ENCODE results near the gene UBTF.
"Not testable (repeated sequence)": the region's sequence is repeated elsewhere in the genome, so short reads cannot be mapped to it uniquely, and the experiment has no call there.

The UBTF gene

GRCh38 chr17:44254361-44255095 is 35.1 kb upstream of the UBTF start:
- Mint-ChIP-seq H3K36me3 (no peaks in the 10 kb centered on the region), H3K4me1 (peaks cover 4% of the 10 kb centered on the region), H3K27ac (no peak overlapping the region), H3K27me3 (peaks cover 6% of the 10 kb centered on the region), H3K4me3 (no peak overlapping the region), H3K9me3 (no peaks in the 10 kb centered on the region)
- no peak for ATAC-seq (ENCODE audit: low read depth)
- DNase-seq (ENCODE audit: low spot score in 2 of 2) = no peak

GRCh38 chr17:44253006-44253405 is 33.5 kb upstream of the UBTF start:
- no peak for ATAC-seq (ENCODE audit: low read depth)
- no peak overlapping the region for H3K27ac Mint-ChIP-seq
- DNase-seq (ENCODE audit: low spot score in 2 of 2) = no peak
- H3K36me3 Mint-ChIP-seq = no peaks in the 10 kb centered on the region
- peaks cover 6% of the 10 kb centered on the region for H3K27me3 Mint-ChIP-seq
- no peaks in the 10 kb centered on the region for H3K9me3 Mint-ChIP-seq
- H3K4me3 Mint-ChIP-seq = no peak overlapping the region
- peaks cover 7% of the 10 kb centered on the region for H3K4me1 Mint-ChIP-seq

GRCh38 chr17:44251062-44251461 is 31.6 kb upstream of the UBTF start:
- ATAC-seq (ENCODE audit: low read depth) = no peak
- Mint-ChIP-seq H3K4me3 (no peak overlapping the region), H3K36me3 (no peaks in the 10 kb centered on the region), H3K27ac (no peak overlapping the region), H3K27me3 (peaks cover 5% of the 10 kb centered on the region), H3K4me1 (peaks cover 20% of the 10 kb centered on the region), H3K9me3 (no peaks in the 10 kb centered on the region)
- DNase-seq (ENCODE audit: low spot score in 2 of 2) = no peak

DNA sequence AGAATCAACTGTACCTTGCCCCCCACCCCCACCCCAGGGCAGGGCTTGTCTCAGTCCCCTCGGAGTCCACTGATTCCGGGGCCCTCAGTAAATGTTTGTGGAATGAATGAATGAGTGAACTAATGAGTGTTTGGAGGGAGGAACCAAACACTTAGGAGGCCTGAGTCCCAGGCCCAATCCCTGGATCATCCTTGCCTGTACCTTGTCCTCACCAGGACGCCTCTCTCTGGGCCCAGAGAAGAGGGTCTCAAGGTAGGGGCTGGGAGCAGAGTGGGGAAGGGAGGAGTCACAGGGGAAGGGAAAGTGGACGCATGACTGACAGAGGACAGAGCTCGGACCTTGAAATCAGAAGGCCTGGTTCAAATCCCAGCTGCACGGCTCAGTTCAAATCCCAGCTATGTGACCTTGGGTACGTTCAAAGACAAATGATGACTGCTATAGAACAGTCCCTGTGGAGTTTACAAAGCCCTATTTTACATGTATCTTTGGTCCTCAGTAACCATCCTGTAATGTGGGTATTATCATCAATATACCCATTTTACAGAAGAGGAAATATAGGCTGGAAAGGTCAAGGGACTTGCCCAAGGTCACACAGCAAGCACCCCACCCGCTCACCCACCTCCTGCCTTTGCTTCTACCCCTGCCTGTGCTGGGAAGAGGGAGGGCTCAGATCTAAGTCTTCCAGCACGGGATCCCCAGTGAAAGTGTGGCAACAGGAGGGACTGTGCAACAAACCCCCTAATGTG is 30.2 kb upstream of the UBTF start:
- no peaks in the 10 kb centered on the region for H3K9me3 Mint-ChIP-seq
- no peaks in the 10 kb centered on the region for H3K27me3 Mint-ChIP-seq
- H3K27ac Mint-ChIP-seq = no peak overlapping the region
- ATAC-seq (ENCODE audit: low read depth) = no peak
- peaks cover 21% of the 10 kb centered on the region for H3K4me1 Mint-ChIP-seq
- no peak for DNase-seq (ENCODE audit: low spot score in 2 of 2)
- no peaks in the 10 kb centered on the region for H3K36me3 Mint-ChIP-seq
- H3K4me3 Mint-ChIP-seq = no peak overlapping the region

- H3K4me3 Mint-ChIP-seq = no peak overlapping the region
- peaks cover under 1% of the 10 kb centered on the region for H3K27me3 Mint-ChIP-seq
- no peak for ATAC-seq (ENCODE audit: low read depth)
- peaks cover 25% of the 10 kb centered on the region for H3K4me1 Mint-ChIP-seq
- no peaks in the 10 kb centered on the region for H3K36me3 Mint-ChIP-seq
- H3K27ac Mint-ChIP-seq = peak overlapping the region; percentile 14
- DNase-seq (ENCODE audit: low spot score in 2 of 2) = no peak
- H3K9me3 Mint-ChIP-seq = peaks cover 2% of the 10 kb centered on the region
Observed at GRCh38 chr17:44247876-44248736, 28.6 kb upstream of the UBTF start.

DNA sequence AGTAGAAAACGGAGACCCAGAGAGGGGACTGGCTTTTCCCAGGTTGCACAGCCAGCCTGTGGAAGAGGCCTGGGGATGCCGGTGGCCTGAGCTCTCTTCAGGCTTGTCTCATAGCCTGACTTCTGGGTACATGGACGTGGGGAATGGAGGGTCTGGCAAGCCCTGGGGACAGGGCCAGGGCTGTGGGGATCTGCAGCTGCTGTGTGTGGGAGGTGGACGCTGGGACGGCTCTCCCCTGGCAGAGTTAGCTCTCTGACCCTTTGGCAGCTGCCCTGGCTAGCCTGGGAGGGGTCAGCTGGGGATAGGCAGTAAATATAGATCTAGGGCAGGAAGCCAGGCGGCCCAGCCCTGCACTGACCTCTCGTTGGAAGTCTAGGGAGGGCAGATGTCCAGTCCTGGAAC is 28.0 kb upstream of the UBTF start:
- H3K27me3 Mint-ChIP-seq = peaks cover 2% of the 10 kb centered on the region
- no peak overlapping the region for H3K4me3 Mint-ChIP-seq
- no peak for ATAC-seq (ENCODE audit: low read depth)
- H3K27ac Mint-ChIP-seq = peak overlapping the region; percentile 87
- H3K9me3 Mint-ChIP-seq = peaks cover 3% of the 10 kb centered on the region
- H3K36me3 Mint-ChIP-seq = no peaks in the 10 kb centered on the region
- DNase-seq (ENCODE audit: low spot score in 2 of 2) = no peak
- H3K4me1 Mint-ChIP-seq = peaks cover 26% of the 10 kb centered on the region

DNA sequence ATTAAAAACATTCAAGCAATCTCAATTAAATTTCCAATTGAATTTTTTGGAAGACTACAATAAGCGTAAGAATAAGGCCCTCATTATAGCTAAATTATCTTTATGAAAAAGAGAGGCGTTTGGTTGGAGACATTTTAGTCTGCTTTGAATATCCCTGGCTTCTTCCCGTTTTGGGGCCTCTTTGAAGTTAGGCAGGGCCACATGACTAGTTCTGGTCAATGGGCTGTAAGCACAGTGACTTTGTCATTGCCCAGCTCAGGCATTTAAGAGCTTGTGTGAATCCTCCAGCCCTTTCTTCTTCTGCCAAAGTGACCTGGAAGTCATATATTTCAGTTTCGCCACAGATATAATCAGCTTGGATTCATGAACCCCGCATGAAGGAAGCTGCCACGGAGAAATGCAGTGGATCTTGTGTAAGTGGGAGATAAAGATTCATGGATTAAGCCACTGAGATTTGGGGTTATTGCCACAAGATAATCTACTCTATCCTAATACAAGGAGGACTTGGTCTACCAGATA is 21.7 kb upstream of the UBTF start:
- Mint-ChIP-seq H3K4me1 (peaks cover 11% of the 10 kb centered on the region), H3K27ac (no peak overlapping the region), H3K4me3 (no peak overlapping the region), H3K9me3 (peaks cover 3% of the 10 kb centered on the region), H3K27me3 (peaks cover 2% of the 10 kb centered on the region), H3K36me3 (no peaks in the 10 kb centered on the region)
- DNase-seq (ENCODE audit: low spot score in 2 of 2) = no peak
- peak; percentile 52 for ATAC-seq (ENCODE audit: low read depth)

DNA sequence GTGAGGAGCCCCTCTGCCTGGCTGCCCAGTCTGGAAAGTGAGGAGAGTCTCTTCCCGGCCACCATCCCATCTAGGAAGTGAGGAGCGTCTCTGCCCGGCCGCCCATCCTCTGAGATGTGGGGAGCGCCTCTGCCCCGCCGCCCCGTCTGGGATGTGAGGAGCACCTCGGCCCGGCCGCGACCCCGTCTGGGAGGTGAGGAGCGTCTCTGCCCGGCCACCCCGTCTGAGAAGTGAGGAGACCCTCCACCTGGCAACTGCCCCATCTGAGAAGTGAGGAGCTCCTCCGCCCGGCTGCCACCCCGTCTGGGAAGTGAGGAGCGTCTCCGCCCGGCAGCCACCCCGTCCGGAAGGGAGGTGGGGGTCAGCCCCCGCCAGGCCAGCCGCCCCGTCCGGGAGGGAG is 18.4 kb upstream of the UBTF start:
- not testable (repeated sequence) for ATAC-seq (ENCODE audit: low read depth); H3K36me3 Mint-ChIP-seq; H3K4me3 Mint-ChIP-seq; H3K27ac Mint-ChIP-seq; H3K27me3 Mint-ChIP-seq; DNase-seq (ENCODE audit: low spot score in 2 of 2); H3K4me1 Mint-ChIP-seq; H3K9me3 Mint-ChIP-seq

GRCh38 chr17:44236444-44236991 is 17.0 kb upstream of the UBTF start:
- H3K27me3 Mint-ChIP-seq = peaks cover 4% of the 10 kb centered on the region
- DNase-seq (ENCODE audit: low spot score in 2 of 2) (no peak), ATAC-seq (ENCODE audit: low read depth) (no peak)
- H3K9me3 Mint-ChIP-seq = no peaks in the 10 kb centered on the region
- H3K4me1 Mint-ChIP-seq = no peaks in the 10 kb centered on the region
- H3K4me3 Mint-ChIP-seq = no peak overlapping the region
- H3K36me3 Mint-ChIP-seq = no peaks in the 10 kb centered on the region
- H3K27ac Mint-ChIP-seq = no peak overlapping the region

DNA sequence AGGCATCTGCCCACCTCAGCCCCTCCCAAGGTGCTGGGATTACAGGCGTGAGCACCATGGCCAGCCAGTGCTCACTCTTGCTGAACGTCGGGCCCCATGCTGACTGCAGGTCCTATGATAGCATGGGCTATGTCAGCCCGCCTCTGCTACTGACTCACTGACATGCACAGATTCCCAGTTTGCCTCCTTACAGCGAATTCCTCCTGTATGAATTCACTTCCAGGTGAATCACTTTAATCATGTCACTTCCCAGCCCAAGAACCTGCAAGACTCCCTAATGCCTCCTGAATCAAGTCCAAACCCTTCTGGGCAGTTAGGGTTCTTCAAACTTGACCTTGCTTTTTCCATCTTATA is 16.1 kb upstream of the UBTF start:
- Mint-ChIP-seq H3K9me3 (no peaks in the 10 kb centered on the region), H3K4me3 (no peak overlapping the region), H3K27me3 (peaks cover 4% of the 10 kb centered on the region), H3K4me1 (no peaks in the 10 kb centered on the region), H3K27ac (no peak overlapping the region), H3K36me3 (no peaks in the 10 kb centered on the region)
- DNase-seq (ENCODE audit: low spot score in 2 of 2) = no peak
- no peak for ATAC-seq (ENCODE audit: low read depth)

GRCh38 chr17:44233582-44233981 is 14.1 kb upstream of the UBTF start:
- DNase-seq (ENCODE audit: low spot score in 2 of 2) = no peak
- H3K9me3 Mint-ChIP-seq = no peaks in the 10 kb centered on the region
- H3K27me3 Mint-ChIP-seq = peaks cover 4% of the 10 kb centered on the region
- no peaks in the 10 kb centered on the region for H3K36me3 Mint-ChIP-seq
- H3K27ac Mint-ChIP-seq = no peak overlapping the region
- H3K4me3 Mint-ChIP-seq = no peak overlapping the region
- H3K4me1 Mint-ChIP-seq = no peaks in the 10 kb centered on the region
- no peak for ATAC-seq (ENCODE audit: low read depth)

DNA sequence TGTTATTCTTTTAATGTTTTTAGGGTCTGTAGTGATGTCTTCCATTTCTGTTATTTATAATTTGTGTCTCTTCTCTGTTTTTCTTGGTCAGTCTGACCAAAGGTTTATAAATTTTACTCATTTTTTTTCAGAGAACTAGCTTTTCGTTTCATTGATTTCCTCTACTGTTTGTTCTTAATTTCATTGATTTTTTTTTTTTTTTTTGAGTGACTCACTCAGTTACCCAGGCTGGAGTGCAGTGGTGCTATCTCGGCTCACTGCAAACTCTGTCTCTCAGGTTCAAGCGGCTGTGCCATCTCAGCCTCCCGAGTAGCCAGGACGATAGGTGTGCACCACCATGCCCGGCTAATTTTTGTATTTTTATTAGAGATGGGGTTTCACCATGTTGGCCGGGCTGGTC is 12.6 kb upstream of the UBTF start:
- no peak for ATAC-seq (ENCODE audit: low read depth)

DNA sequence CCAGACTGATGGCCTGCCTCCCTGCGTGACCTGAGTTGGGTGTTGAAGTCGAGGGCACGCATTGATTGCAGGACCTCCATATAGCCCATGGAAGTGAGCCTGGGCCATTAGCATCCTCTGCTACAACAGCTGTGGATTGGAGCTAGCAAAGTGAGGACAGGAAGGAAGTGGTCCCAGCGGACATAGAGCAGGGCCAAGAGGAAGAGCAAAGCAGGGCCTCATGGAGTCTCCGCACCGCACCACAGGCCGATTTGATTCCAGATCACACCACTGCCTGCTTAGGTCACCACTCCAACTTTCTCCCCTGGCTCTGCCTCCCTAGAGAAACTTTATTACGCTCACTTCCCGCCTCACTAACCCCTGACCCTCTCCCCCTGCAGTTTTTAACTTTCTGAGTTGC is 10.7 kb upstream of the UBTF start:
- Mint-ChIP-seq H3K27ac (no peak overlapping the region), H3K4me1 (no peaks in the 10 kb centered on the region), H3K27me3 (peaks cover 3% of the 10 kb centered on the region), H3K36me3 (no peaks in the 10 kb centered on the region), H3K9me3 (no peaks in the 10 kb centered on the region), H3K4me3 (no peak overlapping the region)
- no peak for ATAC-seq (ENCODE audit: low read depth)
- DNase-seq (ENCODE audit: low spot score in 2 of 2) = no peak

More for the DNA sequence above, 12.6 kb upstream of the UBTF start:
- H3K4me1 Mint-ChIP-seq = no peaks in the 10 kb centered on the region
- H3K27ac Mint-ChIP-seq = no peak overlapping the region
- H3K9me3 Mint-ChIP-seq = no peaks in the 10 kb centered on the region
- peaks cover 4% of the 10 kb centered on the region for H3K27me3 Mint-ChIP-seq
- H3K36me3 Mint-ChIP-seq = no peaks in the 10 kb centered on the region
- no peak overlapping the region for H3K4me3 Mint-ChIP-seq
- DNase-seq (ENCODE audit: low spot score in 2 of 2) = no peak

GRCh38 chr17:44229090-44229489 is 9.6 kb upstream of the UBTF start:
- no peak for DNase-seq (ENCODE audit: low spot score in 2 of 2)
- H3K4me3 Mint-ChIP-seq = no peak overlapping the region
- H3K27me3 Mint-ChIP-seq = no peaks in the 10 kb centered on the region
- H3K9me3 Mint-ChIP-seq = no peaks in the 10 kb centered on the region
- no peak for ATAC-seq (ENCODE audit: low read depth)
- H3K4me1 Mint-ChIP-seq = no peaks in the 10 kb centered on the region
- H3K36me3 Mint-ChIP-seq = no peaks in the 10 kb centered on the region
- H3K27ac Mint-ChIP-seq = no peak overlapping the region

All from memory B cell (primary cell).